Liver (tissue), 9 donors: Measurements from ENCODE around the gene CCM2L. TPM values are rescaled to one million over a fixed set of nuclear protein-coding genes. Genes with fewer than 3 reads are reported as not detected.

Experiments used
- DNase-seq: peaks from one replicate; pipeline ENCODE4 v3.0.0-alpha.2; 2017; ENCODE audit warnings: low spot score
- H3K27ac ChIP-seq, 2 donors: one replicate each; pipeline ENCODE4 v1.7.0; 2013; ENCODE audit warnings: inconsistent platforms in 2 of 2, low read length in 2 of 2, control low read depth in 1 of 2, low read depth in 1 of 2, mild to moderate bottlenecking in 1 of 2
- H3K27me3 ChIP-seq, 4 donors: one replicate each; pipeline versions ENCODE4 v1.6.1 to v1.7.0; 2013; ENCODE audit warnings: low read length in 3 of 4, inconsistent platforms in 1 of 4, mild to moderate bottlenecking in 1 of 4, moderate library complexity in 1 of 4; ENCODE audit not compliant: control insufficient read depth in 4 of 4, insufficient read depth in 4 of 4
- H3K36me3 ChIP-seq, 4 donors: one replicate each; pipeline versions ENCODE4 v1.6.1 to v1.7.0; 2013; ENCODE audit warnings: low read length in 3 of 4, mild to moderate bottlenecking in 3 of 4, low read depth in 1 of 4, moderate library complexity in 1 of 4; ENCODE audit not compliant: control insufficient read depth in 4 of 4, insufficient read depth in 3 of 4
- H3K4me1 ChIP-seq, 4 donors: one replicate each; pipeline versions ENCODE4 v1.6.1 to v1.7.0; 2013; ENCODE audit warnings: low read length in 3 of 4, mild to moderate bottlenecking in 3 of 4, moderate library complexity in 1 of 4; ENCODE audit not compliant: control insufficient read depth in 4 of 4, insufficient read depth in 4 of 4
- H3K4me3 ChIP-seq, 3 donors: one replicate each; pipeline versions ENCODE4 v1.6.1 to v1.7.0; 2013; ENCODE audit warnings: low read length in 3 of 3, control low read depth in 1 of 3, low read depth in 1 of 3, mild to moderate bottlenecking in 1 of 3
- H3K9ac ChIP-seq, 2 donors: one replicate each; pipeline ENCODE4 v1.7.0; 2013; ENCODE audit warnings: low read length in 2 of 2, mild to moderate bottlenecking in 2 of 2, moderate library complexity in 2 of 2, control low read depth in 1 of 2, low read depth in 1 of 2
- H3K9me3 ChIP-seq, 4 donors: one replicate each; pipeline versions ENCODE4 v1.6.1 to v1.7.0; 2013; ENCODE audit warnings: low read length in 3 of 4; ENCODE audit not compliant: control insufficient read depth in 4 of 4
- ATF3 ChIP-seq: IDR thresholded peaks from 2 replicates; pipeline ENCODE4 v1.6.1; 2016; ENCODE audit warnings: antibody characterized with exemption
- EGR1 ChIP-seq, 2 donors: IDR thresholded peaks; 2 replicates each; pipeline ENCODE4 v1.6.1; 2016 to 2018; ENCODE audit warnings: antibody characterized with exemption in 2 of 2, low read depth in 2 of 2
- FOXA2 ChIP-seq: IDR thresholded peaks from 2 replicates; pipeline ENCODE4 v1.6.1; 2016; ENCODE audit warnings: antibody characterized with exemption
- HNF4A ChIP-seq, 2 donors: conservative IDR thresholded peaks; 2 replicates each; pipeline ENCODE4 v1.6.1; 2016; ENCODE audit warnings: antibody characterized with exemption in 2 of 2, mild to moderate bottlenecking in 2 of 2
- HNF4G ChIP-seq: IDR thresholded peaks from 2 replicates; pipeline ENCODE4 v1.6.1; 2016; ENCODE audit warnings: antibody characterized with exemption
- JUND ChIP-seq, 2 donors: IDR thresholded peaks; 2 replicates each; pipeline ENCODE4 v1.6.1; 2016; ENCODE audit warnings: antibody characterized with exemption in 2 of 2
- MAX ChIP-seq: IDR thresholded peaks from 2 replicates; pipeline ENCODE4 v1.6.1; 2016; ENCODE audit warnings: antibody characterized with exemption
- NR2F2 ChIP-seq: IDR thresholded peaks from 2 replicates; pipeline ENCODE4 v1.6.1; 2016; ENCODE audit warnings: antibody characterized with exemption
- RAD21 ChIP-seq, 2 donors: IDR thresholded peaks; 2 replicates each; pipeline ENCODE4 v1.6.1; 2016; ENCODE audit warnings: antibody characterized with exemption in 2 of 2, mild to moderate bottlenecking in 2 of 2
- REST ChIP-seq: IDR thresholded peaks from 2 replicates; pipeline ENCODE4 v1.6.1; 2016; ENCODE audit warnings: antibody characterized with exemption, mild to moderate bottlenecking
- SP1 ChIP-seq: IDR thresholded peaks from 2 replicates; pipeline ENCODE4 v1.6.1; 2018; ENCODE audit warnings: antibody characterized with exemption, mild to moderate bottlenecking
- TAF1 ChIP-seq: conservative IDR thresholded peaks from 2 replicates; pipeline ENCODE4 v1.6.1; 2016; ENCODE audit warnings: antibody characterized with exemption, mild to moderate bottlenecking
- YY1 ChIP-seq: IDR thresholded peaks from 2 replicates; pipeline ENCODE4 v1.6.1; 2016; ENCODE audit warnings: antibody characterized with exemption, mild to moderate bottlenecking
- ZBTB33 ChIP-seq: IDR thresholded peaks from 2 replicates; pipeline ENCODE4 v1.6.1; 2016; ENCODE audit warnings: antibody characterized with exemption
- WGBS: extraction: QIAGEN DNeasy Blood & Tissue Kit; methylation state at CpG from one replicate; pipeline ENCODE4 v1.1.7; 2013; 5-methylcytosine and 5-hydroxymethylcytosine counted together
- polyA plus RNA-seq, 2 donors: library from polyadenylated mRNA; stranded (reverse) in 1 of 2; unstranded in 1 of 2; fragments of 200-250 nt in 1 of 2; fragments of >200 nt in 1 of 2; fragmentation: Nextera tagmentation in 1 of 2; extraction: Ambion mirVana in 1 of 2; gene quantifications; one replicate each; pipeline versions ENCODE4 v1.2.1 to v1.2.3, GENCODE V29; 2013 to 2015
- total RNA-seq, 2 donors: library from RNA; depleted of rRNA; stranded (reverse); fragments of >200 nt; gene quantifications; one replicate each; pipeline ENCODE4 v1.2.3, GENCODE V29; 2014
- donor health status: healthy.
- donor health status: healthy.
- donor health status: healthy.
- donor health status: healthy.
- donor health status: healthy.

The CCM2L gene
- 1 to 10 TPM; 1.3 to 2.1 TPM for total RNA-seq
- 1 to 10 TPM in 1 of 2 donors, under 1 TPM in 1; 0.31 to 1.2 TPM for polyA plus RNA-seq

- no peaks in the 10 kb centered on the region for H3K9me3 ChIP-seq
- 52% methylated on average over 2 of the region's 2 CpGs for WGBS
- peaks cover 0 to 2% (median 0%) of the 10 kb centered on the region in 4 donors for H3K27me3 ChIP-seq
- TF ChIP-seq ATF3 (no peak), NR2F2 (peak; percentile 79)
- H3K36me3 ChIP-seq = no peaks in the 10 kb centered on the region
- H3K4me3 ChIP-seq = no peak within 1 kb of the TSS
- no peak for DNase-seq
- no peak within 1 kb of the TSS for H3K9ac ChIP-seq
- H3K4me1 ChIP-seq = peaks cover 0 to 2% (median 0%) of the 10 kb centered on the region in 4 donors
- H3K27ac ChIP-seq = no peak within 1 kb of the TSS
These were observed at the start of gene CCM2L for GRCh38 chr20:32010101-32010500. TSS of gene CCM2L (plus strand) at chr20:32010438. CDS start at chr20:32010455, 17 bp downstream.

GRCh38 chr20:31962761-31963160 lies 47.5 kb upstream of the CCM2L start:
- no peak overlapping the region for H3K9ac ChIP-seq
- no peak overlapping the region for H3K27ac ChIP-seq
- no peaks in the 10 kb centered on the region for H3K36me3 ChIP-seq
- WGBS = 46% methylated on average over 2 of the region's 2 CpGs
- H3K4me3 ChIP-seq = no peak overlapping the region
- no peak for DNase-seq
- H3K9me3 ChIP-seq = no peaks in the 10 kb centered on the region
- H3K27me3 ChIP-seq = peaks cover 0 to 11% (median 4%) of the 10 kb centered on the region in 4 donors
- TF ChIP-seq MAX (no peak), RAD21 (IDR thresholded peaks at IDR 0.05) (no peak), FOXA2 (no peak), NR2F2 (no peak), TAF1 (no peak), JUND (IDR thresholded peaks at IDR 0.05) (no peak), ATF3 (no peak), HNF4G (no peak), ZBTB33 (no peak), HNF4A (conservative IDR thresholded peaks at IDR 0.05) (no peak), SP1 (no peak), EGR1 (IDR thresholded peaks at IDR 0.05; ENCODE audit: low read depth in 2 of 2) (no peak), REST (no peak), YY1 (no peak)
- H3K4me1 ChIP-seq = no peaks in the 10 kb centered on the region
